ENCODE results near the gene GPR135. TPM values are rescaled to one million over a fixed set of nuclear protein-coding genes. Genes with fewer than 3 reads are reported as not detected.

The GPR135 gene
- total RNA-seq: 1 to 10 TPM; 5.7 to 6.0 TPM
- 1 to 10 TPM; 6.6 to 8.4 TPM for polyA plus RNA-seq (ENCODE audit: insufficient read length in 2 of 2)
- long read RNA-seq, donor 1, full-length matches to known transcripts: 6 of 6 reads
- long read RNA-seq, donor 1, partial matches to known transcripts: 0 of 6 reads
- long read RNA-seq, donor 1, other reads (novel, unspliced or antisense): 0 of 6 reads
- long read RNA-seq, donor 2, full-length matches to known transcripts: 7 of 7 reads
- long read RNA-seq, donor 2, partial matches to known transcripts: 0 of 7 reads
- long read RNA-seq, donor 2, other reads (novel, unspliced or antisense): 0 of 7 reads
- long read RNA-seq, donor 3, full-length matches to known transcripts: 2 of 2 reads
- long read RNA-seq, donor 3, partial matches to known transcripts: 0 of 2 reads
- long read RNA-seq, donor 3, other reads (novel, unspliced or antisense): 0 of 2 reads
- long read RNA-seq, donor 4, full-length matches to known transcripts: 5 of 5 reads
- long read RNA-seq, donor 4, partial matches to known transcripts: 0 of 5 reads
- long read RNA-seq, donor 4, other reads (novel, unspliced or antisense): 0 of 5 reads

GRCh38 chr14:59465316-59466135 is at the start of gene GPR135:
GPR135 (minus strand) TSS chr14:59465380; CDS start chr14:59465226, 154 bp downstream.
- 17% methylated on average over 39 of the region's 40 CpGs for WGBS (ENCODE audit: insufficient coverage)
- H3K9me3 ChIP-seq (ENCODE audit: control insufficient read depth, insufficient read depth, low read length): no peaks in the 10 kb centered on the region
- H3K27me3 ChIP-seq (ENCODE audit: control insufficient read depth, insufficient read depth, low read length): no peaks in the 10 kb centered on the region
- peaks cover 4% of the 10 kb centered on the region for H3K36me3 ChIP-seq (ENCODE audit: control insufficient read depth, insufficient read depth, low read length)
- H3K4me1 ChIP-seq (ENCODE audit: control insufficient read depth, insufficient read depth, low read length): peaks cover 12% of the 10 kb centered on the region
- DNase-seq (ENCODE audit: low read depth in 4 of 6, low spot score in 6 of 6): peak in 3 of 6 donors; percentile 48 to 83 (median 81)
- H3K27ac ChIP-seq (ENCODE audit: low read depth, low read length): peak within 1 kb of the TSS; percentile 70
- peak within 1 kb of the TSS; percentile 46 for H3K4me3 ChIP-seq (ENCODE audit: low read depth, low read length)

- DNase-seq (ENCODE audit: low read depth in 4 of 6, low spot score in 6 of 6): peak; percentile 17 to 92 (median 30)
Observed at GRCh38 chr14:59511916-59512575, 46.9 kb upstream of the GPR135 start.

GRCh38 chr14:59510966-59511365 is 45.8 kb upstream of the GPR135 start:
- Histone ChIP-seq H3K27ac (ENCODE audit: low read depth, low read length) (no peak overlapping the region), H3K9me3 (ENCODE audit: control insufficient read depth, insufficient read depth, low read length) (no peaks in the 10 kb centered on the region), H3K4me1 (ENCODE audit: control insufficient read depth, insufficient read depth, low read length) (peaks cover 4% of the 10 kb centered on the region), H3K36me3 (ENCODE audit: control insufficient read depth, insufficient read depth, low read length) (no peaks in the 10 kb centered on the region), H3K4me3 (ENCODE audit: low read depth, low read length) (no peak overlapping the region), H3K27me3 (ENCODE audit: control insufficient read depth, insufficient read depth, low read length) (no peaks in the 10 kb centered on the region)
- WGBS (ENCODE audit: insufficient coverage): no CpG with 5 or more reads among the region's 3 CpGs
- DNase-seq (ENCODE audit: low read depth in 4 of 6, low spot score in 6 of 6): no peak

More at GRCh38 chr14:59511916-59512575, 46.9 kb upstream of the GPR135 start:
- WGBS (ENCODE audit: insufficient coverage): 9% methylated on average over 1 of the region's 4 CpGs
- Histone ChIP-seq H3K4me3 (ENCODE audit: low read depth, low read length) (no peak overlapping the region), H3K27me3 (ENCODE audit: control insufficient read depth, insufficient read depth, low read length) (no peaks in the 10 kb centered on the region), H3K36me3 (ENCODE audit: control insufficient read depth, insufficient read depth, low read length) (no peaks in the 10 kb centered on the region), H3K27ac (ENCODE audit: low read depth, low read length) (no peak overlapping the region), H3K9me3 (ENCODE audit: control insufficient read depth, insufficient read depth, low read length) (no peaks in the 10 kb centered on the region), H3K4me1 (ENCODE audit: control insufficient read depth, insufficient read depth, low read length) (peaks cover 4% of the 10 kb centered on the region)

- Histone ChIP-seq H3K27ac (ENCODE audit: low read depth, low read length) (no peak overlapping the region), H3K9me3 (ENCODE audit: control insufficient read depth, insufficient read depth, low read length) (no peaks in the 10 kb centered on the region), H3K4me1 (ENCODE audit: control insufficient read depth, insufficient read depth, low read length) (peaks cover 4% of the 10 kb centered on the region), H3K36me3 (ENCODE audit: control insufficient read depth, insufficient read depth, low read length) (no peaks in the 10 kb centered on the region), H3K4me3 (ENCODE audit: low read depth, low read length) (no peak overlapping the region), H3K27me3 (ENCODE audit: control insufficient read depth, insufficient read depth, low read length) (no peaks in the 10 kb centered on the region)
- DNase-seq (ENCODE audit: low read depth in 4 of 6, low spot score in 6 of 6): no peak
- WGBS (ENCODE audit: insufficient coverage): no CpG with 5 or more reads among the region's 2 CpGs
Observed at GRCh38 chr14:59510001-59510400, 44.8 kb upstream of the GPR135 start.

- Histone ChIP-seq H3K4me1 (ENCODE audit: control insufficient read depth, insufficient read depth, low read length) (peaks cover 4% of the 10 kb centered on the region), H3K27me3 (ENCODE audit: control insufficient read depth, insufficient read depth, low read length) (no peaks in the 10 kb centered on the region), H3K36me3 (ENCODE audit: control insufficient read depth, insufficient read depth, low read length) (no peaks in the 10 kb centered on the region), H3K27ac (ENCODE audit: low read depth, low read length) (no peak overlapping the region), H3K9me3 (ENCODE audit: control insufficient read depth, insufficient read depth, low read length) (no peaks in the 10 kb centered on the region), H3K4me3 (ENCODE audit: low read depth, low read length) (no peak overlapping the region)
- DNase-seq (ENCODE audit: low read depth in 4 of 6, low spot score in 6 of 6): no peak
- 80% methylated on average over 2 of the region's 3 CpGs for WGBS (ENCODE audit: insufficient coverage)
Observed at GRCh38 chr14:59509101-59509500, 43.9 kb upstream of the GPR135 start.

- no peaks in the 10 kb centered on the region for H3K9me3 ChIP-seq (ENCODE audit: control insufficient read depth, insufficient read depth, low read length)
- no peak overlapping the region for H3K4me3 ChIP-seq (ENCODE audit: low read depth, low read length)
- DNase-seq (ENCODE audit: low read depth in 4 of 6, low spot score in 6 of 6): no peak
- H3K4me1 ChIP-seq (ENCODE audit: control insufficient read depth, insufficient read depth, low read length): peaks cover 4% of the 10 kb centered on the region
- H3K27ac ChIP-seq (ENCODE audit: low read depth, low read length): no peak overlapping the region
- no peaks in the 10 kb centered on the region for H3K36me3 ChIP-seq (ENCODE audit: control insufficient read depth, insufficient read depth, low read length)
- 92% methylated on average over 1 of the region's 3 CpGs for WGBS (ENCODE audit: insufficient coverage)
- H3K27me3 ChIP-seq (ENCODE audit: control insufficient read depth, insufficient read depth, low read length): no peaks in the 10 kb centered on the region
Observed at GRCh38 chr14:59507752-59508103, 42.5 kb upstream of the GPR135 start.

- no peaks in the 10 kb centered on the region for H3K27me3 ChIP-seq (ENCODE audit: control insufficient read depth, insufficient read depth, low read length)
- H3K27ac ChIP-seq (ENCODE audit: low read depth, low read length): no peak overlapping the region
- no peaks in the 10 kb centered on the region for H3K9me3 ChIP-seq (ENCODE audit: control insufficient read depth, insufficient read depth, low read length)
- DNase-seq (ENCODE audit: low read depth in 4 of 6, low spot score in 6 of 6): peak in 2 of 6 donors; percentile 62 to 80
- peaks cover 3% of the 10 kb centered on the region for H3K4me1 ChIP-seq (ENCODE audit: control insufficient read depth, insufficient read depth, low read length)
- no peak overlapping the region for H3K4me3 ChIP-seq (ENCODE audit: low read depth, low read length)
- no peaks in the 10 kb centered on the region for H3K36me3 ChIP-seq (ENCODE audit: control insufficient read depth, insufficient read depth, low read length)
Observed at GRCh38 chr14:59507063-59507751, 42.0 kb upstream of the GPR135 start.

GRCh38 chr14:59503256-59503655 is 38.1 kb upstream of the GPR135 start:
- Histone ChIP-seq H3K4me1 (ENCODE audit: control insufficient read depth, insufficient read depth, low read length) (no peaks in the 10 kb centered on the region), H3K4me3 (ENCODE audit: low read depth, low read length) (no peak overlapping the region), H3K27me3 (ENCODE audit: control insufficient read depth, insufficient read depth, low read length) (no peaks in the 10 kb centered on the region), H3K36me3 (ENCODE audit: control insufficient read depth, insufficient read depth, low read length) (no peaks in the 10 kb centered on the region), H3K9me3 (ENCODE audit: control insufficient read depth, insufficient read depth, low read length) (no peaks in the 10 kb centered on the region), H3K27ac (ENCODE audit: low read depth, low read length) (no peak overlapping the region)
- DNase-seq (ENCODE audit: low read depth in 4 of 6, low spot score in 6 of 6): no peak
- WGBS (ENCODE audit: insufficient coverage): 60% methylated on average over 1 of the region's 4 CpGs

- no peak overlapping the region for H3K4me3 ChIP-seq (ENCODE audit: low read depth, low read length)
- no peaks in the 10 kb centered on the region for H3K4me1 ChIP-seq (ENCODE audit: control insufficient read depth, insufficient read depth, low read length)
- H3K27ac ChIP-seq (ENCODE audit: low read depth, low read length): no peak overlapping the region
- H3K27me3 ChIP-seq (ENCODE audit: control insufficient read depth, insufficient read depth, low read length): no peaks in the 10 kb centered on the region
- H3K36me3 ChIP-seq (ENCODE audit: control insufficient read depth, insufficient read depth, low read length): no peaks in the 10 kb centered on the region
- DNase-seq (ENCODE audit: low read depth in 4 of 6, low spot score in 6 of 6): no peak
- no peaks in the 10 kb centered on the region for H3K9me3 ChIP-seq (ENCODE audit: control insufficient read depth, insufficient read depth, low read length)
- WGBS (ENCODE audit: insufficient coverage): 100% methylated on average over 1 of the region's 3 CpGs
Observed at GRCh38 chr14:59500732-59501131, 35.6 kb upstream of the GPR135 start.
